ENCODE measurements around the gene LRRC15.

Gene LRRC15

DNA sequence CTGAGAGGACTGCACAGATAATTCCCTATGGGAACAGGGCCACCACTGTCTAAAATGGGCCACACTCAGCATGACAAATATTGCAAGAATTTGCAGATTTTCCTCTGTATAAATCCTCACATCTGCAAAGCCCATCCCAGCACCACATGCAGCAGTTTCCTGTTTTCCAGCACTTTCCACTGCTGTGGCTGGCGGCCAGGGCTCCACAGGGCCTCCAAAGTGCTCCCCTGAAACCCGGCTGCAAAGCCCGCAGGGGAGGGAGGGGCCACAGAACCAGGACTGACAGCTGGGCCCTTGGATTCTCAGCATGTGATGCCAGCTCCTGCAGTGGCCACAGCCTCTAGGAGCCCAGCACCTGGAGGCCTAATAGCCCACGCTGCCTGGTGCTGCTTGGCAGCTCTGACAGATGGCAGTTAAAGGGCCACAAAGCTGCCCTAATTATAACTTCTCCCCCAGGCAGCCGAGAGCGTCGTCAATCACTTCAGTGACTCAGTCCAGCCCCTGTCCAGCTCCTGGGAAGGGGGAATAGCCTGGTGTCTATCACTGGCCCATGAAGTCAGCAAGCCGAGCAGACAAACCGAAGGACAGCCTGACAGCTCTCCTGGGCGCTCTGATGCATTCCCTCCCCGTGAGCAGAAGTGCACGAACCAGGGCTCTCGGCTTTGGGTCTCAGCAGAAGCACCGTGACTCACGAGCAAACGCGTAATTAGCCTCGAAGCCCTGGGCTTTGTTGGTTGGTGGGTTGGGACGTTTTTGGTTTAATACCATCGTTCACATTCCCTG, 4.7 kb downstream of the LRRC15 start:
- DNase-seq (ENCODE audit: low read depth in 2 of 3, low spot score in 1 of 3) = no peak

DNA sequence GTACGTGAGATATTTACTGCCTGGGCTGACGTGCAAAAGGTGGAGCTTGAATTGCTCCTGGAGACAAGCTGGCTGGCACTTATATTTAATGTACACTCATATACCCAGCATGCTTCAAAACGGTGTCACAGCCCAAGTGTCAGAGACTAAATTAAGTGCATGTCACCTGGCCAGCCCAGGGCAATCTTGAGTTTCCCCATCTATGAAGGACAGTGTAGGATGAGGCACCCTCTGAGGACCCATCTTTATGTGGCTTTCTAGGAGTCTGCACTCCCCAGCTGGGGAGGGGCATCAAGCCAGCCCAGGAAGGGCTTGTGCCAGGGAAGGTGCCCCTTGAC, 5.3 kb downstream of the LRRC15 start:
- DNase-seq (ENCODE audit: low read depth in 2 of 3, low spot score in 1 of 3) = no peak

DNA sequence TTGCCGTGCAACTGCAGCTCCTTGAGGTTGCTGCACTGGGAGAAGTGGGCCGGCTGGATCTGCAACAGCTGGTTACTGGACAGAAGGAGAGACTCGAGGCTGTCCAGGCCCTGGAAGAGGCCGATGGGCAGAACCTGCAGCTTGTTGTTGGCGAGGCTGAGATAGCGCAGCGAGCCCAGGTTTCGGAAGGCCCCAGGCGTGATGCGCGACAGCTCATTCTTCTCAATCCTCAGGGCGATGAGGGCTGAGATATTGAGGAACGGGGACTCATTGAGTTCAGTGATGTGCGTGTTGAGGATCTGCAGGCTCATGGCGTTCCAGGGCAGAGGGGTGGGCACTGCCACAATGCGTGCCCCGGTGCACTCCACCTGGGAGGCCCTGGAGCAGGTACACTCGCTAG, 9.0 kb downstream of the LRRC15 start:
- DNase-seq (ENCODE audit: low read depth in 2 of 3, low spot score in 1 of 3) = no peak

DNA sequence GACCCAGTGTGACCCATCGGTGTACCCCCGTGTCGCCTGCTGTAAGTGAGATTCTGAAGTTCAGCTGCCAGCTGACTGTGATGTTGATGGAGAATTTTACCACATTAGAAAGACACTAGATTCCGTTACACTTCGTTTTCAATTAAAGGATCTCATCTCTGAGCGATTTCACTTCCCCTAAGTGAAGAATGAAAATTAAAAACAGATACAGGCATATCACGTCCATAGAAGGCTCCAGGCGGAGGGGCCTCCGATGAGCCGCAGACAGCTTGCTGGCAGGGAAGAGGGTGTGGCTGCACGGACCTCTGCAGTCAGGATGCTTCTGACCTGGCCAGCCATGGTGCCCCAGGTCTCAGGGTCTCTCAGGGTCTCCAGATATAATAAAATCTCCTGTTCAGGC, 11.9 kb downstream of the LRRC15 start:
- no peak for DNase-seq (ENCODE audit: low read depth in 2 of 3, low spot score in 1 of 3)

DNA sequence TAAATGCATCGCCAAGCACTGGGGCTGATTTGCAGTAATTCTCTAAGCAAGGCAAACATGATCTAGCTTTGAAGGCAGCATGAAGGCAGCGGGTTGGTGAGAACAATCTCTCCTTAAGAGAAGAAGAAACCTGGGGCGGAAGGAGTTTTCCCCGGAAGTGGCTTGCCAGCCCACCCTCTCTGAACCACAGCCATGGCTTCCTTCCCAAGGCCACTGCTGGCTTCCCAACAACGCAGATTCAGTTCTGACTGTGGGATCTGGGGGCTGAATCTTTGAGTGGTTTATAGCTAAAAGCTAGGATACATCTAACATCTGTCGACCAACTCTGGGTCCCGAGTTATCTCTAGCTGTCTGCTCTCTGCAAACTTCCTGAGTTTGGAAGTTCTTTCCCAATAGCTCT, 14.2 kb downstream of the LRRC15 start:
- DNase-seq (ENCODE audit: low read depth in 2 of 3, low spot score in 1 of 3) = no peak

DNA sequence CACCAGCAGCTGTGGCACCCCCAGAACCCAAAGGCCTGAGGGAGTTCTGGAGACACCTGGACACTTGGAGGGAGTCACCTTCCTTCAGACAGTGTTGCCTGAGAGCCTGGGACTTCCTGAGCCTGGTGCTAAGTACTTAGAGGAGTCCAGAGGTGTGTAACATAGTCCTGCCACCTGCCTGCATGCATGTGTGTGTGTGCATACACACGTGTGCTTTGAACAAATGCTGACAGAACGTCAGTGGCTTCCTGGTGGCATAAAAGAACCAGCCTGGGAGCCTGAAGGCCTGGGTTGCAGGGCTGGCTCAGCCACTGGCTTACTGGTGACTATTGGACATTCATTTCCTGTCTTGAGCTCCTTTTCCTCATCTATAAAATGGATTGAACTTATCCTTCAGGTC, 15.2 kb downstream of the LRRC15 start:
- DNase-seq (ENCODE audit: low read depth in 2 of 3, low spot score in 1 of 3) = no peak

DNA sequence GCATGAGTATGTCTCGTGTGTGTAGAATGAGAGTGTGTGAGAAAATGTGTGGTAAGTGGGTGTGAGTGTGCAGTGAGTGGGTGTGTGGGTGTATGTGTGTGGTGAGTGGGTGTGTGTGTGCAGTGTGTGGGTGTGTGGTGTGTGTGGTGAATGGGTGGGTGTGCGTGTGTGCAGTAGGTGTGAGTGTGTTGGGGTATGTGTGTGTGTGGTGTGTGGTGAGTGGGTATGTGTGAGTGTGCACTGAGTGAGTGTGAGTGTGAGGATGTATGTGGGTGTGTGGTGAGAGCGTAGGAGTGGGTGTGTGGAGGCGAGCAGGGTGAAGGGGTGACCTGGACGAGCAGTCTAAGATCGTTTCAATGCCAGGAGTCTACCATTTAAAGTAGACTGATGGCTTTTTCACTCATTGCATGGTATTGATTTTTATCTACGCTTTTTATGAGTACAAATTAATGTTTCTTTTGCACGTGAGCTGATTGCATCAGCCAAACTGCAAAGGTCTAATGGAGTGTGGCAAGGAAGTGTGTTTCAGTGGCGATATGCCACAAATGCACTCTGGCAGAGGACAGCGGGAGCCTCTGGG, 16.8 kb downstream of the LRRC15 start:
- no peak for DNase-seq (ENCODE audit: low read depth in 2 of 3, low spot score in 1 of 3)

DNA sequence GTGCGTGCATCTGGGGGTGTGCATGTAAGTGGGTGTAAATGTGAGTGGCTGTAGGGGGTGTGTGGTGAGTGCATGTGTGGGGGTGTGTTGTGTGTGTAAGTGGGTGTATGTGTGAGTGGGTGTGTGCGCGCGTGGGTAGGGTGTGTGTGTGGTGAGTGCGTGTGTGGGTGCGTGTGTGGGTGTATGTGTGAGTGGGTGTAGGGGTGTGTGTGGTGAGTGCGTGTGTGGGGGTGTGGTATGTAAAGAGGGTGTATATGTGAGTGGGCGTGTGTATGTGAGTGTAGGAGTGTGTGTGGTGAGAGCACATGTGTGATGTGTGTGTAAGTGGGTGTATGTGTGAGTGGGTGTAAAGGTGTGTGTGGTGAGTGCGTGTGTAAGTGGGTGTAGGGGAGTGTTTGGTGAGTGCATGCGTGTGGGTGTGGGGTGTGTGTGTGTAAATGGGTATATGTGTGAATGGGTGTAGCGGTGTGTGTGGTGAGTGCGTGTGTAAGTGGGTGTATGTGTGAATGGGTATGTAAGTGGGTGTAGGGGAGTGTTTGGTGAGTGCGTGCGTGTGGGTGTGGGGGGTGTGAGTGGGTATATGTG, 17.5 kb downstream of the LRRC15 start:
- no peak for DNase-seq (ENCODE audit: low read depth in 2 of 3, low spot score in 1 of 3)

DNA sequence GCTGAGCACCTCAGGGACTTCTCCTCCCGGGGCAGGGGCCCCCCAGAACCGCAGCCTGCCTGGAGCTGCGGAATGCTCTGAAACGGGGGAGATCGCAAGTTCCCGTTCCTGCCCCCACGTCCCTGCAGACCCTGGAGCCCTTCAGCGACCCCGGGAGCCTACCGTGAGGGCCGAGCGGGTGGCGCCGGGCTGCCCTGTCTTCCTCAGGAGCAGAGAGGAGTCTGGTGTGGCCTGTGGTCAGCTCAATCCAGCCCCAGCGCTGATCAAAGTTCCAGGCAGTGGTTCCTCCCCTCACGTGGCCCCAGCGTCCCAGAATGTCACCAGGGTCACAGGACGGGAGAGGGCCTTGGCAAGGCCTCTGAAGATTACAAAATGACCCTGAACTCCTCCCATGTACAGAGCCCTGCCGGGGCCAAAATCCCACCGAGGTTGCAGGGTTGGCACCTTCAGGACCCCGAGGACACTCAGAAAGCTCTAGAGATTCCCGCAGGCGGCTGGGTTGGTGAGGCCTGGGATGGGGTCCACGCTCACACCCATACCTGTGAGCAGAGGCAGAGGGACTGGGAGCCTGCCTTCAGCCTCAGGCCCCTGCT, 18.4 kb downstream of the LRRC15 start, which contains the start of gene CPN2:
Gene CPN2, minus strand, starts transcription at position 249 of the 593 bp plus-strand sequence. CDS start 8,626 bp downstream, outside the sequence.
- DNase-seq (ENCODE audit: low read depth in 2 of 3, low spot score in 1 of 3) = no peak

DNA sequence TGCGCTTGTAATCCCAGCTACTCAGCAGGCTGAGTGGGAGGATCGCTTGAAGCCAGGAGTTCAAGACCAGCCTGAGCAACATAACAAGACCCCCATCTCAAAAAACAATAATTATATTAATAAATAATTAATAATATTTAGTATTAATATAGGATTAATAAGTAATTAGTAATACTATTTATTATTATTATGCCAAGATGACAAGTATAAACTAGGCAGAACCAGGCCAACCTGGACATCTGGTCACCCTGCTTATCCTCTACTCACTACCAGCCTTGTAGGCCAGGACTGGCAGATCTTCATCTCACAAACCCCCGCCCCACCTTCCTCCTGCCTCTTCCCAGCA, 18.8 kb downstream of the LRRC15 start:
- no peak for DNase-seq (ENCODE audit: low read depth in 2 of 3, low spot score in 1 of 3)

DNA sequence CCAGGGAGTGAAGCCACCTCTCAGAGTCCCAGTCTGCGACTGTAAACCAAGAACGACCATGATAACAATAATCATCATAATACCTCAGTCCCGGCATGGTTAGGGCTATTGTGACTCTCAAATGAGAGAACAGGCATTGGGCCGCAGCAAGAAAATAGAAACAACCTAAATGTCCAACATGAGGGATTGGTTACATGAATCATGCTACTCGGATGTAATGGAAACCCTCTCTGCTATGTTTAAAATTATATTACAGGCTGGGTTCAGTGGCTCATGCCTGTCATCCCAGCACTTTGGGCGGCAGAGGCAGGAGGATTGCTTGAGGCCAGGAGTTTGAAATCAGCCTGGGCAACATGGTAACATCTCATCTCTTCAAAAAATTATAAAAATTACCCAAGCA, 21.2 kb downstream of the LRRC15 start:
- DNase-seq (ENCODE audit: low read depth in 2 of 3, low spot score in 1 of 3) = no peak

DNA sequence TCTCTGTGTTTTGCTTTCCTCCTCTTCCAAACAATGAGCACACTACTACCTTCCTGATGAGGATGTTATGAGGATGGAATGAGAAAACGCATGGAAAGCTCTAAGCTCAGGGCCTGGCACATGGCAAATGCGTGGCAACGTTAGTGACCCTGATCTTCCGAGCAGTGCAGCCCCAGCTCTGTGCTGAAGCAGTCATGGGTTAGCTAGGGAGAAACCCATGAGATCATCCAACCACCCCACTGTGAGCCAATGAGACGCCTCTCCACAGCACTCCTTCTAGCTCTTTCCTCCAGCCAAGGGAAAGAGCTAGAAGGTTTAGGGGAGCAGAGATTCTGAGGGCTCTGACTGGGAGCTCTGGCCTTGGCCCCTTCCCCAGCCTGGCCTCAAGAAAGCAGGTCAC, 22.9 kb downstream of the LRRC15 start:
- DNase-seq (ENCODE audit: low read depth in 2 of 3, low spot score in 1 of 3) = no peak

DNA sequence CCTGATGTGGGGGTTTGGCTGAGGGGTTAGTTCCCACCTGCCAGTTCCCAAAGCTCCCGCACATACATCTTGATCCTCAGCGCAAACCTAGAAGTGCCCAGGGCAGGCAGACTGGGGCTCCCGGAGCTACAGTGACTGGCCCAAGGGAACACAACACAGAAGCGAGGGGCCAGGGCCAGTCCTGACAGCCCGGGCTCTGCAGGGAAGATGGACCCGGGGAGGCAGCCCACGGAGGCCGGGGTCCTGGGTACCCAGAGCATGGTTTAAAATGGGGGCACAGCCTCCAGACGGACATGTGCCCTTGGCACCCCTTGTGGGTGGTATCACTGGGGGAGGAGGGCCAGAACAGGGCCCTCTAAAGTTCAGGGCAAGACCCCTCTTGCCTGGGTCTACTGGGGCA, 23.5 kb downstream of the LRRC15 start:
- DNase-seq (ENCODE audit: low read depth in 2 of 3, low spot score in 1 of 3) = no peak

DNA sequence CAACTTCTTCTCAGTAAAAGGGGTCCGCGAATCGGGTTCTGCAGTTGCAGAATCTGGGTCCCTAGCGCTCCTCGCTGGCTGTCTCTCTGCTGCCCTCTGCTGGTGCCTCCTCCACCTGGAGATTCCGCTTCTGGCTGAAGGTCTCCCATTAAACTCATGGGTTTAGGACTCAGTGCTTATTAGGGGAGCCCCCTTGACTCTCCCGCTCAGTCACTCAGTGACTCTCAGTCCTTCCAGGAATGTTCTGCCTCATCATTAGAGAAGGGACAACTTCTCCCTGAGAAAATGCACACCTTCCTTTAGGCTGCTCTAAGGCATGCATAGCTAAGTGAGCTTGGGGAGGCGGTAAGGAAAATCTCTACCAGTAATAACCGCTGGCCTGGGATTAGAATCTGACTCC, 25.5 kb downstream of the LRRC15 start:
- peak; percentile 37 to 82 (median 60) for DNase-seq (ENCODE audit: low read depth in 2 of 3, low spot score in 1 of 3)

DNA sequence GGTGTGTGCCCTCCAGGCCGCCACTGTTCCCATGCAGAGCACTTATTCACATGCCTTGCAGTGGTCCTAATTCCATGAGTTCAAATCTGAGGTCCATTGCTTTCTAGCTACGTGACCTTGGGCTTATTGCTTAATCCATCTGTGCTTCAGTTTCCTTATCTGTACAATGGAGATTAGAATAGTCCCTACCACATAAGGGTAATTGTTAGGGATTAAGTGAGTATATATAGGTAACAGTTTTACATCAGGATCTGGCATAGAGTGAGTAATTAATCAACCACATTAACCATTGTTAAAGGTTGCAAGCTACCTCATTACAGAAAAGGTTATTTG, 26.0 kb downstream of the LRRC15 start:
- DNase-seq (ENCODE audit: low read depth in 2 of 3, low spot score in 1 of 3) = no peak

DNA sequence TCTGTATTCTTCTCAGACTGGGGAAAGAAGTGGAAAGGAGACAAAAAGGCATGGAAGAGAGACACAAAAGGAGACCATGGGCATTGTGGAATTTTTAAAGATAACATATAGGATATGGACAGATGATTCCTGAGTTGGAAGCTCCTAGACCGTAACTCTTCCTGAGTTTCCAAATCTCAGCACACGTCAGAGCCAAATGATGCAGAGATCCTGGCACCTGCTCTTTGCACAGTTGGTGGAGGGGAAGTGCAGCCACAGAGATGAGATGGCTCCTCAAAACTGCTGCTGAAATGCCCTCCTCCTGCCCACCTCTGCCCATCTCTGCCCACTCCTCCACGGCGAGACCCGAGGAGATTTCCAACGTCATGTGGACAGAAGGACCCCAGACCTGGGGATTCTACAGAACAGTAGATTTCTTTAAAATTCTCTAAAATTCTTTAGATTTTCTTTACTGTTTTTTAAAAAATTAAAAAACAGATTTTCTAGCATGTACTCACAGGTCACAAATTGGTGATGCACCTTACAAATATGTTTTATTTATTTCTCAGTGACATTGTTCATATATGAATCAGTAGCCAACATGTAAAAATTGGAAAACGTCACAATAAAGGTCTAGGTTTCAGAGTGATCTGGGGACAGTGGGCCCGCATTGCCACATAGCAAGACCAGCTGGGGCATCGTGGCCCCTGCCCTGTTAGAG, 26.5 kb downstream of the LRRC15 start:
- no peak for DNase-seq (ENCODE audit: low read depth in 2 of 3, low spot score in 1 of 3)

DNA sequence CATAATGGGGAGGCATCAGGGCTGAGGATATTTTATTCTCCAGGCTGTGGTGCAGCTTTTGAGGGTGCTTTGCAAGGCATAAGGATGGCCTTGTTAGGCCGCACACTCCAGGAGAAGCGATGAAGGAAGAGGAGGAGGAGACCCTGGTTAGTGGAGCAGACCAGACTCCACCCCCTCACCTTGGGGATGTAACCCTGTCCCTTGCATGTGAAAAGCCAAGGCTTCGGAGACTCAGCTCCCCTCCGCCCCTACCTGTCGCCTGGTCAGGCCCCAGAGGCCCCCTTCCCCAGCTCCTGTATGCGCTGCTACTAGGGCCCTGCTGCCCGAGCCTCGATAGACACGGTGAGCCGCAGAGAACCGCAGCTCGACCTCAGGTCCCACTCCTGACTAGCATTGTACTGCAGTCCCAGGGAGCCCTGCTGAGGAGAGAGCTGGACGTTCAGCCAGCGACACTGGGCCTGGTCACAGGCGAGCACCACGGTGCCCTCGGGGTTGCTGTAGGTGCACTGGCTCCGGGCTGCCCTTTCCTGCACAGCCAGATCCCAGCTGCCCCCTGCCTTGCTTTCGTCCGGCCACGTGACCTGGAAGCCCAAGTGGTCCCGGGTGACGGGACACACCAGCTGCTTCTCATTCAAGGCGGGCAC, 28.7 kb downstream of the LRRC15 start:
- DNase-seq (ENCODE audit: low read depth in 2 of 3, low spot score in 1 of 3) = no peak

DNA sequence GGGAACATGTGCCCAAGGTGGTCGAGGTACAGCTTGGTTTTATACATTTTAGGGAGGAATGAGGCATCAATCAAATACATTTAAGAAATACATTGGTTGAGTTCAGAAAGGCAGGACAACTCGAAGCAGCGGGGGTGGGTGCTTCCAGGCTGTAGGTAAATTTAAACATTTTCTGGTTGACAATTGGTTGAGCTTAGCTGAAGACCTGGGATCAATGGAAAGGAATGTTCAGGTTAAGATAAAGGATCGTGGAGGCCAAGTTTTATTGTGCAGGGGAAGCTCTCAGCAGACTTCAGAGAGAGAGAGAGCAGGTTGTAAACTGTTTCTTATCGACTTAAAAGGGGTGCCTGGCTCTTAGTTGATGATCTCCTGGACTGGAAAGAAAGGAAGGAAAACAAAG, 29.7 kb downstream of the LRRC15 start:
- no peak for DNase-seq (ENCODE audit: low read depth in 2 of 3, low spot score in 1 of 3)

DNA sequence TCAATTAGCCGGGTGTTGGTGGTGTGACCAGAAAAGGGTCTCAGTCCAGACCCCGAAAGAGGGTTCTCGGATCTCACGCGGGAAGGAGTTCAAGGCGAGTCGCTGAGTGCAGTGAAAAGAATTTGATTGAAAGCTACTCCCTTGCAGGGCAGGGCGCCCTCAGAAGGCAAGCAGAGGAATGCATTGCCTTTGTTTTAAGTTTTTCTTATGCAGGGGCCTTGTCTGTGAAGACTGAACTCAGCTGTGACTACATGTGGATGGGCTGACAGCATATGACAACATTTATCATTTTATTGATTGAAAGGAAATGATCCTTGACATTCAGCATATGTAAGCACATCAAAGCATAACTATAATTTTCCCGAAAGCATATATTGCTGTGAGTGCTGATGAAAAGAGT, 30.2 kb downstream of the LRRC15 start:
- DNase-seq (ENCODE audit: low read depth in 2 of 3, low spot score in 1 of 3) = no peak

DNA sequence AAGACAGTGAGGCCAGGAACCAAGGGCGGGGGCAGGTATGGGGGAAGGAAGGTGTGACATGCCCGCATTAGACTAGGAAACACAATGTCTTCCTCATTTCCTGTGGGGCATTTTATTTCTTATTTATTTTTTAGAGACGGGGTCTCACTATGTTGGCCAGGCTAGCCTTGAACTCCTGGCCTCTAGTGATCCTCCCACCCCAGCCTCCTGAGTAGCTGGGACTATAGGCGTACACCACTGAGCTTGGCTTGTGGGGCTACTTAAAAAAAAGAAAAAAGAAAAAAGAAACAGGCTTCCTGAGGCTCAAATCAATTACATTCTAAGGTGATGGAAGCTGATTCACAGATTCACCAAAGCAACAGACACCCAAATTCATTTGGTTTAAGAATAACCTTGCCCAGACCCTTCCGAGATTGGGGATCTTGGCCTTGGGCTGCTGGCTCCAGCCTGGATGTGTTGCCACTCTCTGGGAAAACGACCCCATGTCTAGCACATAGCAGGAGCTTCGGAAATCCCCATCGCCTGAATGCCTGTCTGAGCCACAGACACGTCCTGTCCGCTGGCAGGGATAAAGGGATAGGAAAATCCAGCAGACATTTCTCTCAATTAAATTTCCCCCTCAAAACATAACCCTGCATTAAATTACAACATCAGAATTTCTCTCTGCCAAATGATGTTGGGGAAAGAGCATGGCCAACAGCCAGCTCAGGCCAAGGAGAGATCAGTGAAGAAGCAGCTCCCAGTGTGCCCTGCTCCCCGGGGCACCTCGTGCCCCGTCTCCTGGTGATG, 31.4 kb downstream of the LRRC15 start:
- DNase-seq (ENCODE audit: low read depth in 2 of 3, low spot score in 1 of 3) = no peak

All from stimulated activated CD4-positive, alpha-beta T cell treated with anti-CD3 and anti-CD28 coated beads, Interleukin-12 subunit alpha, Interleukin-12 subunit beta, amount 100 ng/mL, for 48 hours (primary cell).